Measurements from ENCODE around the gene CTSC.

DNA sequence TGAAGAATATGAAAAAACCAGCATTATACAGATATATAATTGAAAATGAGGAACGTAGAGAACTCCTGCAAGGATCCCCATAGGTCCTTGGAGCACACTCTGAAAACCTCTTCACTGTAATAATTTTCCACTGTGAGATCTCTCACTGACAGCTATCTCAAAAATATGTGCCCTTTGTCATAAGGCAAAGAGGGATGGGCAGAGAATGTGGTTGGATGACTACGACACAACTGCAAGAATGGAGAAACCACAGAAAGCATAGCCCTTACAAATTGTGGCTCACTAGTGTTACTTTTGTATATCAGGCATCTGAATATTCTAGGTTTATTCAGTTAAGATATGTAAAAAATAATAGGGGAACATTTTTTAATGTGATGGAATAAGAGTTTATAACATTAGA is 7.9 kb upstream of the CTSC start:
- TF ChIP-seq, protein P1, sequence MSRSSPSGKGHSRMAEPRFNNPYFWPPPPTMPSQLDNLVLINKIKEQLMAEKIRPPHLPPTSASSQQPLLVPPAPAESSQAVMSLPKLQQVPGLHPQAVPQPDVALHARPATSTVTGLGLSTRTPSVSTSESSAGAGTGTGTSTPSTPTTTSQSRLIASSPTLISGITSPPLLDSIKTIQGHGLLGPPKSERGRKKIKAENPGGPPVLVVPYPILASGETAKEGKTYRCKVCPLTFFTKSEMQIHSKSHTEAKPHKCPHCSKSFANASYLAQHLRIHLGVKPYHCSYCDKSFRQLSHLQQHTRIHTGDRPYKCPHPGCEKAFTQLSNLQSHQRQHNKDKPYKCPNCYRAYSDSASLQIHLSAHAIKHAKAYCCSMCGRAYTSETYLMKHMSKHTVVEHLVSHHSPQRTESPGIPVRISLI (tag by site-specific recombination; IDR thresholded peaks at IDR 0.05), result no peak
- TF ChIP-seq ZNF302 (tag by site-specific recombination; IDR thresholded peaks at IDR 0.05; ENCODE audit: low read depth), result no peak
- TF ChIP-seq, protein P2, sequence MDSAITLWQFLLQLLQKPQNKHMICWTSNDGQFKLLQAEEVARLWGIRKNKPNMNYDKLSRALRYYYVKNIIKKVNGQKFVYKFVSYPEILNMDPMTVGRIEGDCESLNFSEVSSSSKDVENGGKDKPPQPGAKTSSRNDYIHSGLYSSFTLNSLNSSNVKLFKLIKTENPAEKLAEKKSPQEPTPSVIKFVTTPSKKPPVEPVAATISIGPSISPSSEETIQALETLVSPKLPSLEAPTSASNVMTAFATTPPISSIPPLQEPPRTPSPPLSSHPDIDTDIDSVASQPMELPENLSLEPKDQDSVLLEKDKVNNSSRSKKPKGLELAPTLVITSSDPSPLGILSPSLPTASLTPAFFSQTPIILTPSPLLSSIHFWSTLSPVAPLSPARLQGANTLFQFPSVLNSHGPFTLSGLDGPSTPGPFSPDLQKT (IDR thresholded peaks at IDR 0.05; ENCODE audit: borderline replicate concordance, low read depth, low read length), result no peak
- TF ChIP-seq MEIS1 (CRISPR knock-in tag; IDR thresholded peaks at IDR 0.05; ENCODE audit: borderline replicate concordance), result no peak
- TF ChIP-seq, protein P3, sequence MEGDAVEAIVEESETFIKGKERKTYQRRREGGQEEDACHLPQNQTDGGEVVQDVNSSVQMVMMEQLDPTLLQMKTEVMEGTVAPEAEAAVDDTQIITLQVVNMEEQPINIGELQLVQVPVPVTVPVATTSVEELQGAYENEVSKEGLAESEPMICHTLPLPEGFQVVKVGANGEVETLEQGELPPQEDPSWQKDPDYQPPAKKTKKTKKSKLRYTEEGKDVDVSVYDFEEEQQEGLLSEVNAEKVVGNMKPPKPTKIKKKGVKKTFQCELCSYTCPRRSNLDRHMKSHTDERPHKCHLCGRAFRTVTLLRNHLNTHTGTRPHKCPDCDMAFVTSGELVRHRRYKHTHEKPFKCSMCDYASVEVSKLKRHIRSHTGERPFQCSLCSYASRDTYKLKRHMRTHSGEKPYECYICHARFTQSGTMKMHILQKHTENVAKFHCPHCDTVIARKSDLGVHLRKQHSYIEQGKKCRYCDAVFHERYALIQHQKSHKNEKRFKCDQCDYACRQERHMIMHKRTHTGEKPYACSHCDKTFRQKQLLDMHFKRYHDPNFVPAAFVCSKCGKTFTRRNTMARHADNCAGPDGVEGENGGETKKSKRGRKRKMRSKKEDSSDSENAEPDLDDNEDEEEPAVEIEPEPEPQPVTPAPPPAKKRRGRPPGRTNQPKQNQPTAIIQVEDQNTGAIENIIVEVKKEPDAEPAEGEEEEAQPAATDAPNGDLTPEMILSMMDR (tag by site-specific recombination; IDR thresholded peaks at IDR 0.05), result no peak
- TF ChIP-seq, protein P4, sequence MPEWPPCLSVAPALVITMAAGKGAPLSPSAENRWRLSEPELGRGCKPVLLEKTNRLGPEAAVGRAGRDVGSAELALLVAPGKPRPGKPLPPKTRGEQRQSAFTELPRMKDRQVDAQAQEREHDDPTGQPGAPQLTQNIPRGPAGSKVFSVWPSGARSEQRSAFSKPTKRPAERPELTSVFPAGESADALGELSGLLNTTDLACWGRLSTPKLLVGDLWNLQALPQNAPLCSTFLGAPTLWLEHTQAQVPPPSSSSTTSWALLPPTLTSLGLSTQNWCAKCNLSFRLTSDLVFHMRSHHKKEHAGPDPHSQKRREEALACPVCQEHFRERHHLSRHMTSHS (tag by site-specific recombination; IDR thresholded peaks at IDR 0.05), result no peak
- TF ChIP-seq MZF1 (tag by site-specific recombination; IDR thresholded peaks at IDR 0.05; ENCODE audit: borderline replicate concordance), result no peak
- no peak for TF ChIP-seq ZNF138 (tag by site-specific recombination; IDR thresholded peaks at IDR 0.05; ENCODE audit: borderline replicate concordance)
- TF ChIP-seq ZNF16 (tag by site-specific recombination; IDR thresholded peaks at IDR 0.05; ENCODE audit: low read depth), result no peak
- no peak for TF ChIP-seq ZNF274 (IDR thresholded peaks at IDR 0.05; ENCODE audit: low read length)
- TF ChIP-seq ZNF274 (tag by site-specific recombination; IDR thresholded peaks at IDR 0.05; ENCODE audit: borderline replicate concordance), result no peak
